Hematopoietic multipotent progenitor cell treated with erythropoietin and hydrocortisone succinate and interleukin-3 and kit ligand, for 8 days (in vitro differentiated cells): ENCODE results near the gene TREML2.

Source experiments
- DNase-seq: peaks from one replicate; pipeline ENCODE4 v3.0.0-alpha.2; 2015

TREML2 gene

GRCh38 chr6:41176189-41176588, 24.8 kb downstream of the TREML2 start:
- no peak for DNase-seq

GRCh38 chr6:41175084-41175483, 25.9 kb downstream of the TREML2 start:
- DNase-seq = no peak

DNA sequence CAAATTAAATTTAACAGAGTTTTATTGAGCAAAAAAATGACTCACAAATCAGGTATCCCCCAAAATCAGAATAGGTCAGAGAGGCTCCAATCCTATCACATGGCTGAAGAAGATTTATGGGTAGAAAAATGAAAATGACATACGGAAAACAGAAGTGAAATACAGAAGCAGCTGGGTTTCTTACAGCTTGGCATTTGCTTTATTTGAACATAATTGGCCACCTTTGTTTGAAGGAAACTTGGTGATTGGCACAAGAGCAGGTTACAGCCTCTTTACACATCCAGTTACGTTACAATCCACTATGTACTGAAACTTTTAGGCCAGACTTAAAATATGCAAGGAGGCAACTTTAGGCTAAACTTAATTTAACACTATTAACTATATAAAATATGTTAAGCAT, 26.3 kb downstream of the TREML2 start:
- DNase-seq = no peak

- DNase-seq = no peak
These were observed 29.0 kb downstream of the TREML2 start for GRCh38 chr6:41171908-41172307.

GRCh38 chr6:41170547-41171160, 30.3 kb downstream of the TREML2 start:
- no peak for DNase-seq

GRCh38 chr6:41167173-41167963, 33.6 kb downstream of the TREML2 start:
- peak; percentile 24 for DNase-seq

DNA sequence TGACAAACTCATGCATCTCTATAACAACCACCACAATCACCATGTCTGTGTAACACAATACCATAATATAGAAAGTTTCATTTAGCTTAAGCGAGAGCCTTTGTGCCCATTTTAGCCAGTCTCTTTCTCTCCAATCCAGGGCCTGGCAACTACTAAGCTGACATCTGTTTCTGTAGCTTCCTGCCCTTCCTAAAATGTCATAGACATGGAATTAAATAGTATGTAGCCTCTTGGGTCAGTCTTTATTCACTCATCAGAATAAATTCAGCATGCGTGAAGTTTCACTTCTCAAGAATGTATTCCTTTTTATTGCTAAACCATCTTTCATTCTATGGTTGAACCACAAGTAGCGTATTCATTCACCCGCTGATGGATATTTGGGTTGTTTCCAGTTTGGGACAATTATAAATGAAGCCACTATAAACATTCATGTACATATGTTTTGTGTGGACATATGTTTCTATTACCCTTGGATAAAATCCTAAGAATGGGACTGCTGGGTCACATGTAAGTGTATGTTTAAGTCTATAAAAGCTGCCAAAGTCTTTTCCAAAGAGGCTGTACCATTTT, 36.3 kb downstream of the TREML2 start:
- no peak for DNase-seq

DNA sequence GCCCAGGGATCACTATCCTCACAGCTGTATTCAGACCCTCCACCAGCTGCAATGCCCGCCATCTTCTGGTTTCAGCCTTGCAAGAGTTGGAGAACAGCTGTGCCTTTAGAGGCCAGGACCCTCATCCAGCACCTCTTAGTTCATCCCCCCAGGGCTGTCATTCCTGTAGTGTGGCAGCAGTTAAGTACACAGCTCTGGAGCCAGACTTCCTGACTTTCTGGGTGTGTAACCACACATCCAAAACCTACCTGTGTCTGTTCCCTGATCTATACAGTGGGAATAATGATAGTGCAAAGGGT, 37.6 kb downstream of the TREML2 start:
- no peak for DNase-seq

- no peak for DNase-seq
These were observed 38.1 kb downstream of the TREML2 start, which contains the start of gene TREM2 for GRCh38 chr6:41162687-41163418. Gene TREM2, minus strand, starts transcription at chr6:41163116. Its CDS starts 34 bp downstream, at chr6:41163082.

DNA sequence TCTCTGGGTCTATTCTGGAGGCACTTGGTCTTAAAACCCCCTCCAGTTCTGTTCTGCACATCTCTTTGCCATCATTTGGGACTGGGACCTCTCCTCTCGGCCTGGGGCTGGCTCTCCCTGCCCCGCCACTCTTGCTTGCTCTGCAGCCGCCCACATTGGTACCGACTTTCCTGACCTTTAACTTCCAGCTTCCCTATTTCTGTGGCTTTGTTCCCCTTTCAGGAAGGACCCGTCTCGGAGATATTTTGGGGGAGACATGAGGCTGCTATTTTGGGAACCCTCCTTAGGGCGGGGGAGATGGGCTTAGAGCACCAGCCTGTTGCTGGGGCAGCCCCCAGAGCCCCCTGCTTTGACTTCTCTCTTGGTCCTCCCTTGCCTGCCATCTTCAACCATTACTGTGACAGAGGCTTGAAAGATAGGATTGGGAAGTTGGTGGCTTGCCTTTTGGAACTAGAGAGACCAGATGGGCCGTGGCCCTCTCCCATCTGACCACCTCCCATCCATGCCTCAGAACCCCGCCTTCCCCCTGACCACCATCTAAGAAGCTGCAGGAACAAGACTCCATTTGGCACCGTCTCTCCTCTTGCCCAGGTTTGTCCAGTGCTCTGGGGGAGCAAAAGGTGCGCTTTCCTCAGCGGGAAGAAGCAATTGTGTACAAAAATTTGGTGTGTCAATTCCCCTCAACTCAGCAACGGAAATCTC, 38.9 kb downstream of the TREML2 start:
- DNase-seq = no peak

GRCh38 chr6:41161380-41161779, 39.6 kb downstream of the TREML2 start:
- DNase-seq = no peak

DNA sequence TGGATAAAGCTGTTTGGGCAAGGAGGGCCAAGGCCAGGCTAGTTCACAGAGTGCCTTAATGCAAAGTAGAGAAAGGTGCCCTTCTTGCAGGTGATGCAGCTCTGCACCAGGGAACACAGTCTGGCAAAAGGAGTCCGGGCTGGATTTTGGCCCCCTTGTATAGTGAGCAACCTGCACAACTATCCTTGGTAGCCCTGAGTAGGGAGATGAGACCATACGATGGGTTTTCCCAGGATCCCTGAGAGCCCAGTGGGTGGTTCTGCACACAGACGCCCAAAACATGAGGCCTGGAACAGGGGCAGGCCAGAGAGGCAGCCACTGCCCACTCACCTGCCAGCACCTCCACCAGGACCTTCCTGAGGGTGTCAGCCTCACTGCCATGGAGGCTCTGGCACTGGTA, 40.0 kb downstream of the TREML2 start:
- DNase-seq = no peak

GRCh38 chr6:41159415-41160082, 41.4 kb downstream of the TREML2 start:
- DNase-seq = no peak

- no peak for DNase-seq
These were observed 43.6 kb downstream of the TREML2 start for GRCh38 chr6:41157323-41157722.

DNA sequence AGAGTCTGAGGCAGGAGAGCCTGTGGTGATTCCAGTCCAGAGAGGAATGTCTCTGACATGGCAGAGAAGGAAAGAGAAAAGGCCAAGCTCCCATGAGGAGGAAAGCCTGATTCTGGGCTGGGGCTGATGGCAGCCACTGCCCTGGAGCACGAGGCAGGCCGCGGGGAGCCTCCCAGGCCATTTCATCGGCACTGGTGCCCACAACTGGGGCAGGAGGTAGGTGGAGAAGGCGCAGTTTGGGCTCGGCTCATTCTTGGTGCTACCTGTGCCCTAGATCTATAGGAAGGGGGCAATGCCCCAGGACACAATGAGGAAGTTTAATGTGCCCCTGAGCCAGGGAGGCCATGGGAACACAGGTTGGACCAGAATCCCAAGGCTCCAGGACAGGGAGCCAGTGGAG, 44.2 kb downstream of the TREML2 start:
- no peak for DNase-seq

DNA sequence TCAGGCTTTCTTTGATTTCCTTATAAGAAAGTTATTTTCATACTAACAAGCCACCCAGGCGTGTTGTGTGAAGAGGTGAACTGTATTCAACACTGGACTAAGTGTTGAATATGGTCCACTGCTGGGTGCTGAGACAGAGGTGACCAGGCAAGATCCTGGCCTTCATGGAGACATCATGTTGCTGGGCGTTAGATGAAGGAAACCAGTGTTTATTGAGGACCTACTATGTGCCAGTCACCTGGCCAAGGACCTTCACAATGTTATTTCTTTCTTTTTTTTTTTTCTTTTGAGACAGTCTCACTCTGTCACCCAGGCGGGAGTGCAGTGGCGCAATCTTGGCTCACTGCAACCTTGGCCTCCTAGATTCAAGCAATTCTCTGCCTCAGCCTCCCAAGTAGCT, 44.9 kb downstream of the TREML2 start:
- DNase-seq = no peak

- DNase-seq = no peak
These were observed 45.7 kb downstream of the TREML2 start for GRCh38 chr6:41155132-41155805.

- DNase-seq = no peak
These were observed 46.8 kb downstream of the TREML2 start, which contains the start of gene TREML1 for GRCh38 chr6:41153992-41154625. Gene TREML1, minus strand, starts transcription at chr6:41154347. Its CDS starts 59 bp downstream, at chr6:41154288.

DNA sequence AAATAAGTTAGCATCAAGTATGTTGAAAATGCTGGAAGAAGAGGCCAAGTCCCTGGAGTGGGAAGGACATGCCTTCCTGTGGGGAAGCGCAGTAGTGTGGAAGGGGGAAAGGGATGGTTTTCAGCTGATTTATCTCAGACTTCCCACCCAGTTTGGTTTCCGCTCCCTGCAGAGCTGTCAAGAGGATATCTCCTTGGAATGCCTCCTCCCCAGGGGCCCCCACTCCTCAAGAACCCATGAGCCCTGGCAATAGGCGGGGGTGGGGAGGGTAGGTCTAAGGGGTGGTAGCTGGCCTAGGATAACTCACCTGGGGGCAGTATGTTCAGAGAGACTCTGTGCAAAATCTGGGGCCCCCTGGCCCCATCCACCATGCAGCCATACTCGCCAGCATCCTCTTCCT, 47.5 kb downstream of the TREML2 start:
- DNase-seq = no peak

GRCh38 chr6:41150671-41151070, 50.3 kb downstream of the TREML2 start:
- DNase-seq = no peak

- DNase-seq = no peak
These were observed 53.0 kb downstream of the TREML2 start for GRCh38 chr6:41147917-41148316.
